DOHH2 (cell line): ENCODE measurements around the gene ANO9.

Source experiments
- H3F3A ChIP-seq: fragments of 200-600 bp; sonication (generic), shearing (Covaris generic); 2 replicates; pipeline ENCODE4 v1.6.0; 2016; ENCODE audit warnings: antibody characterized with exemption, mild to moderate bottlenecking; ENCODE audit not compliant: control insufficient read depth, insufficient read depth
- H3K27ac ChIP-seq: fragments of 200-600 bp; sonication (generic); 2 replicates; pipeline ENCODE4 v1.5.1; 2014; ENCODE audit warnings: low read depth, mild to moderate bottlenecking, low read length, moderate library complexity
- H3K27me3 ChIP-seq: fragments of 200-600 bp; sonication (generic); 2 replicates; pipeline ENCODE4 v1.6.1; 2014; ENCODE audit warnings: mild to moderate bottlenecking, low read length, mixed read lengths; ENCODE audit not compliant: control insufficient read depth
- H3K36me3 ChIP-seq: fragments of 200-600 bp; sonication (generic); 2 replicates; pipeline ENCODE4 v1.6.1; 2014; ENCODE audit warnings: mild to moderate bottlenecking, low read length, moderate library complexity, mixed read lengths; ENCODE audit not compliant: control insufficient read depth
- H3K4me1 ChIP-seq: fragments of 200-600 bp; sonication (generic); 2 replicates; pipeline ENCODE4 v1.6.1; 2014; ENCODE audit warnings: mild to moderate bottlenecking, low read length, mixed read lengths; ENCODE audit not compliant: control insufficient read depth
- H3K4me2 ChIP-seq: fragments of 200-600 bp; sonication (generic); 2 replicates; pipeline ENCODE4 v1.6.0; 2014; ENCODE audit warnings: mild to moderate bottlenecking, low read length, moderate library complexity
- H3K4me3 ChIP-seq: fragments of 200-600 bp; sonication (generic); 2 replicates; pipeline ENCODE4 v1.5.1; 2014; ENCODE audit warnings: mild to moderate bottlenecking, low read length, mixed read lengths
- H3K79me2 ChIP-seq: fragments of 200-600 bp; sonication (generic); 2 replicates; pipeline ENCODE4 v1.6.1; 2014; ENCODE audit warnings: mild to moderate bottlenecking, low read length, mixed read lengths; ENCODE audit not compliant: control insufficient read depth
- H3K9me2 ChIP-seq: fragments of 200-600 bp; sonication (generic); replicated peaks from 2 replicates; pipeline ENCODE4 v1.6.1; 2014; ENCODE audit warnings: mild to moderate bottlenecking, low read length, mixed read lengths; ENCODE audit not compliant: control insufficient read depth
- H3K9me3 ChIP-seq: fragments of 200-600 bp; sonication (generic); 2 replicates; pipeline ENCODE4 v1.6.1; 2014; ENCODE audit warnings: antibody characterized with exemption, low read length, mixed read lengths; ENCODE audit not compliant: control insufficient read depth, insufficient read depth
- H4K20me1 ChIP-seq: fragments of 200-600 bp; sonication (generic); 2 replicates; pipeline ENCODE4 v1.6.0; 2014; ENCODE audit warnings: low read depth, mild to moderate bottlenecking, antibody characterized with exemption, low read length, moderate library complexity; ENCODE audit not compliant: control insufficient read depth, insufficient read depth
- EZH2phosphoT487 ChIP-seq: fragments of 200-600 bp; sonication (generic); IDR thresholded peaks from 2 replicates; pipeline ENCODE4 v1.6.1; 2017; ENCODE audit warnings: borderline replicate concordance, mild to moderate bottlenecking, antibody characterized with exemption, low read length, moderate library complexity, mixed read lengths
- TF ChIP-seq, protein P1 (sequence below): fragments of 200-600 bp; sonication (generic); IDR thresholded peaks from one replicate; pipeline ENCODE4 v1.5.1; 2014; ENCODE audit warnings: antibody characterized with exemption, mild to moderate bottlenecking, low read depth, low read length; ENCODE audit not compliant: poor library complexity, severe bottlenecking

Gene ANO9, protein sequence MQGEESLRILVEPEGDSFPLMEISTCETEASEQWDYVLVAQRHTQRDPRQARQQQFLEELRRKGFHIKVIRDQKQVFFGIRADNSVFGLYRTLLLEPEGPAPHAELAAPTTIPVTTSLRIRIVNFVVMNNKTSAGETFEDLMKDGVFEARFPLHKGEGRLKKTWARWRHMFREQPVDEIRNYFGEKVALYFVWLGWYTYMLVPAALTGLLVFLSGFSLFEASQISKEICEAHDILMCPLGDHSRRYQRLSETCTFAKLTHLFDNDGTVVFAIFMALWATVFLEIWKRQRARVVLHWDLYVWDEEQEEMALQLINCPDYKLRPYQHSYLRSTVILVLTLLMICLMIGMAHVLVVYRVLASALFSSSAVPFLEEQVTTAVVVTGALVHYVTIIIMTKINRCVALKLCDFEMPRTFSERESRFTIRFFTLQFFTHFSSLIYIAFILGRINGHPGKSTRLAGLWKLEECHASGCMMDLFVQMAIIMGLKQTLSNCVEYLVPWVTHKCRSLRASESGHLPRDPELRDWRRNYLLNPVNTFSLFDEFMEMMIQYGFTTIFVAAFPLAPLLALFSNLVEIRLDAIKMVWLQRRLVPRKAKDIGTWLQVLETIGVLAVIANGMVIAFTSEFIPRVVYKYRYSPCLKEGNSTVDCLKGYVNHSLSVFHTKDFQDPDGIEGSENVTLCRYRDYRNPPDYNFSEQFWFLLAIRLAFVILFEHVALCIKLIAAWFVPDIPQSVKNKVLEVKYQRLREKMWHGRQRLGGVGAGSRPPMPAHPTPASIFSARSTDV

DNA sequence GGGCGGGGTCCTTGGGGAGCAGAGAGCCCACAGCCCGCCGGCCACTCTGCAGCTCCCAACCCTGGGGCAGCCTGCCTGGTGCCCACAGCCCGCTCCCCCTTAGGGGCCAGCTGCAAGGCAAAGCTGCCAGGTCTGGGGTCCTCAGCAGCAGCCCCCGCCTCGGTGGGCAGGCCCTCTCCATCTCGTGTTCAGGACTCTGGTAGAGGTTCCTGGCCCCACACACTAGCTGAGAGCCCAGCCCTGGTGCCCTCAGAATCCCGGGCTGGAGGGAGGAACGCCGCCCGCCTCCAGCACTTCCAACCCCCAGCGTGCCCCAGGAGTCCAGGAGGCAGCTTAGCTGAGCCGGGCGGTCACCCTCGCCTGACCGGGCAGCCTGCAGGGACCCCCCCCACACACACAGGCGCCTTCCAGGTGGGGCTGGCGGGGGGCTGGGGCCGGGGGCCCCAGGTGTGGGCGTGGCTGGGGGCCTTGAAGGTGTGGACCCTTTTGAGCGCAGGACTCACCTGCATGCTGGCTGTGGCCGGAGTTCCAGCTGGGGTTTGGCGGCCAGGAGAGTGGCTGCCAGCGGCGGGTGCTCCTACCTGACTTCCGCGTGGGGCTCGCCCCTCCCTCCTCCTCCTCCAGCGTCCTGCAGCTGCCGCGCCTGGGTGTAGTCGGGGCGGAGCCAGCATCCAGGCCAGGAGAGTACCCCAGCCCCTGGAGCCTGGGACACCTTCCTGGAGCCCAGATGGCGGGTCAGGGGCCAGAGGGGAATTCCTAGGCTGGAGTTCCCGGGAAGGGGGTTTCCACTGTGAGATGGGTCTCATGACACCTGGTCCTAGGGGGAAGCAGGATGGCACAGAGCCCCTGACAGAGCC is at the start of gene ANO9:
Gene ANO9 (minus strand): TSS at position 594 of the 857 bp plus-strand sequence. CDS start 85 bp downstream, at position 509.
- peak within 1 kb of the TSS; percentile 83 for H3K4me2 ChIP-seq
- H3K79me2 ChIP-seq: no peaks in the 10 kb centered on the region
- H3K9me3 ChIP-seq: no peaks in the 10 kb centered on the region
- TF ChIP-seq, protein P1, sequence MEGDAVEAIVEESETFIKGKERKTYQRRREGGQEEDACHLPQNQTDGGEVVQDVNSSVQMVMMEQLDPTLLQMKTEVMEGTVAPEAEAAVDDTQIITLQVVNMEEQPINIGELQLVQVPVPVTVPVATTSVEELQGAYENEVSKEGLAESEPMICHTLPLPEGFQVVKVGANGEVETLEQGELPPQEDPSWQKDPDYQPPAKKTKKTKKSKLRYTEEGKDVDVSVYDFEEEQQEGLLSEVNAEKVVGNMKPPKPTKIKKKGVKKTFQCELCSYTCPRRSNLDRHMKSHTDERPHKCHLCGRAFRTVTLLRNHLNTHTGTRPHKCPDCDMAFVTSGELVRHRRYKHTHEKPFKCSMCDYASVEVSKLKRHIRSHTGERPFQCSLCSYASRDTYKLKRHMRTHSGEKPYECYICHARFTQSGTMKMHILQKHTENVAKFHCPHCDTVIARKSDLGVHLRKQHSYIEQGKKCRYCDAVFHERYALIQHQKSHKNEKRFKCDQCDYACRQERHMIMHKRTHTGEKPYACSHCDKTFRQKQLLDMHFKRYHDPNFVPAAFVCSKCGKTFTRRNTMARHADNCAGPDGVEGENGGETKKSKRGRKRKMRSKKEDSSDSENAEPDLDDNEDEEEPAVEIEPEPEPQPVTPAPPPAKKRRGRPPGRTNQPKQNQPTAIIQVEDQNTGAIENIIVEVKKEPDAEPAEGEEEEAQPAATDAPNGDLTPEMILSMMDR: no peak
- TF ChIP-seq EZH2phosphoT487: no peak
- H3K27ac ChIP-seq: no peak within 1 kb of the TSS
- H3K4me3 ChIP-seq: peak within 1 kb of the TSS; percentile 72
- H3K36me3 ChIP-seq: no peaks in the 10 kb centered on the region
- peaks cover 3% of the 10 kb centered on the region; the same call in 1 of the 2 replicates for H3F3A ChIP-seq
- H3K9me2 ChIP-seq: no peaks in the 10 kb centered on the region
- peaks cover 11% of the 10 kb centered on the region for H3K4me1 ChIP-seq
- no peaks in the 10 kb centered on the region; the same call in 1 of the 2 replicates for H3K27me3 ChIP-seq
- H4K20me1 ChIP-seq: no peaks in the 10 kb centered on the region

DNA sequence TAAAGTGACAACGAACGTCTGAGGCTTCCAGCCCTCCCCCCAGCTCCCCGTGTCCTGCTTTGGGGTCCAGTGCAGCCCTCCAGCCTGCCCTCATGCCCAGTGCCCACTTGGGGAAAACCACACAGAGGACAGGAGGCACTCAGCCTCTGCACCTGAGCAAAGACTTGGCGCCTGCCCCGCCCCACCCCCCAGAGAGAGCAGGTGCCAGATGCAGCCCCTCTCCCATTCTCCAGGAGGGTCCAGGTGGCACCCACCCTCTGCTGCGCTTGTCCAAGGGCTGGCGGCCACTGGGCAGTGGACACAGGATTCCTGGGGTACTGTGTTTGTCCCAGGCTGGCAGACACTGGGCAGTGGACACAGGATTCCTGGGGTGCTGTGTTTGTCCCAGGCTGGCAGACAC is 49.5 kb upstream of the ANO9 start:
- Histone ChIP-seq H3K4me3 (no peak overlapping the region), H3K4me1 (peaks cover 7% of the 10 kb centered on the region), H3K4me2 (no peak overlapping the region), H3K79me2 (no peaks in the 10 kb centered on the region), H3K27ac (no peak overlapping the region), H3K9me3 (no peaks in the 10 kb centered on the region), H3K9me2 (no peaks in the 10 kb centered on the region), H3F3A (no peaks in the 10 kb centered on the region), H4K20me1 (no peaks in the 10 kb centered on the region), H3K36me3 (peaks cover 11% of the 10 kb centered on the region), H3K27me3 (no peaks in the 10 kb centered on the region)
- TF ChIP-seq, protein P1: no peak
- TF ChIP-seq EZH2phosphoT487: no peak

DNA sequence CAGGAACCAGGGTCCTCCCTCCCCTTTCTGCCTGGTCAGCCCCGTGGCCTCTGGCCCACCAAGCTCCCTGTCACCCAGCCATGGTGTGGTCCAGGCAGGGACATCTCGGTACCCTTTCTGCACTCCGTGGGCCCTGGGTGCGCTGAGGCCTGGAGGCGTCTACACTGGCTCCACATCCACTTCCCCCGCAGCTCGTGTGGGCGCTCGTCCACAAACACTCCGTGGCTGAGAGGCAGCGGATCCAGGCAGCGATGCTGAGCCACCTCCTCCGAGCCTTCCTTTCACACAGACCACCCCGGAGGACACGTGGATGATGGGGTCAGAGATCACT is 49.1 kb upstream of the ANO9 start:
- H3K79me2 ChIP-seq: no peaks in the 10 kb centered on the region
- TF ChIP-seq EZH2phosphoT487: no peak
- TF ChIP-seq, protein P1: no peak
- H3K4me1 ChIP-seq: peaks cover 7% of the 10 kb centered on the region
- no peaks in the 10 kb centered on the region for H3K9me3 ChIP-seq
- no peak overlapping the region for H3K4me3 ChIP-seq
- H3K27ac ChIP-seq: no peak overlapping the region
- no peaks in the 10 kb centered on the region for H3F3A ChIP-seq
- no peaks in the 10 kb centered on the region for H3K27me3 ChIP-seq
- no peak overlapping the region for H3K4me2 ChIP-seq
- peaks cover 11% of the 10 kb centered on the region for H3K36me3 ChIP-seq
- H4K20me1 ChIP-seq: no peaks in the 10 kb centered on the region
- H3K9me2 ChIP-seq: no peaks in the 10 kb centered on the region
